ENCODE measurements around the gene AIG1. TPM values are rescaled to one million over a fixed set of nuclear protein-coding genes. Genes with fewer than 3 reads are reported as not detected.

The AIG1 gene
- total RNA-seq, 1 experiment from 2014 or later: 51.1 TPM

DNA sequence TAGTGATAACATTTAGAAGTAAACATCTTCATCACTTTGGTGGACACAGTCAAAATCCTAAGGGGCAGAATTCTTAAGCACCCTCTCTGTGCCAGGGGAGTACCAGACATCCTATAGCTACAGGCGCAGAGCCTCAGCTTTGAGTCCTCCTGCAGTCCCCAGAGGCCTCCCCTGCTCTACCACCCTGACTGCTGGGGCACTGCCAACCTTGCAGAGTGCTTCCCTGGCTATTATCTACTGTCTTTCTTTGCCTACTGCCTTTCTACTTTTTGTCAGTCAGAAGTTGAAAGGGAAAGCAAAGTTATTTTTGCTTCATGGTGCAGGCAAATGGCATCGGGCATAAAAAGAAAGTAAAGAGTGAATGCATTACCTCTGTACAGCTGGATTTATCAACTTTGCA lies 80.1 kb downstream of the AIG1 start:
- Histone ChIP-seq H3K27me3 (ENCODE audit: insufficient read depth, low read length) (no peaks in the 10 kb centered on the region), H3K79me2 (ENCODE audit: insufficient read depth, low read length) (no peaks in the 10 kb centered on the region), H3K4me2 (ENCODE audit: low read length) (no peak overlapping the region), H3K9me2 (ENCODE audit: insufficient read depth) (no peaks in the 10 kb centered on the region), H3K9ac (ENCODE audit: low read length) (no peak overlapping the region), H4K20me1 (ENCODE audit: insufficient read depth) (peaks cover 3% of the 10 kb centered on the region; the same call in 1 of the 2 replicates), H3K4me3 (replicated peaks in 1 of 2; ENCODE audit: low read depth in 1 of 2, low read length in 2 of 2) (no peak overlapping the region), H3K9me3 (ENCODE audit: control insufficient read depth in 1 of 2, insufficient read depth in 1 of 2, low read depth in 1 of 2, low read length in 2 of 2) (no peaks in the 10 kb centered on the region), H3K36me3 (ENCODE audit: control insufficient read depth in 1 of 2, insufficient read depth in 2 of 2, low read length in 2 of 2) (peaks cover 0 to 2% of the 10 kb centered on the region in 2 experiments; a peak in 1 of 4 replicates), H3K27ac (ENCODE audit: low read depth, low read length) (no peak overlapping the region), H2AFZ (ENCODE audit: low read depth, low read length, poor library complexity, severe bottlenecking) (no peak overlapping the region), H3K4me1 (ENCODE audit: control insufficient read depth in 1 of 2, insufficient read depth in 2 of 2, low read length in 2 of 2) (no peaks in the 10 kb centered on the region)
- ChIA-PET POLR2A (no interaction called here), CTCF (no interaction called here), RAD21 (ENCODE audit: low non-redundant PET in 1 of 2, low total read pairs in 2 of 2, uncharacterized antibody in 2 of 2, unreplicated experiment in 2 of 2) (no interaction called here)
- no peak for TF ChIP-seq JUND (IDR thresholded peaks at IDR 0.05)
- no peak for TF ChIP-seq RAD21 (IDR thresholded peaks at IDR 0.05; ENCODE audit: low read depth)
- TF ChIP-seq FOSL1 (IDR thresholded peaks at IDR 0.05; ENCODE audit: low read depth): no peak
- TF ChIP-seq ZFX (IDR thresholded peaks at IDR 0.05): no peak
- TF ChIP-seq YY1 (IDR thresholded peaks at IDR 0.05; ENCODE audit: extremely low read depth, insufficient replicate concordance, low read depth, low read length): no peak
- no peak for TF ChIP-seq CEBPB (IDR thresholded peaks at IDR 0.05; ENCODE audit: low read depth)
- TF ChIP-seq POLR2A (IDR thresholded peaks at IDR 0.05; ENCODE audit: borderline replicate concordance, extremely low read depth, insufficient read depth, insufficient read length): no peak
- TF ChIP-seq EGR1 (IDR thresholded peaks at IDR 0.05; ENCODE audit: low read depth): no peak
- intact Hi-C loops (cut with micrococcal nuclease): no loop called here
- DNase-seq (ENCODE audit: low read depth, low spot score) (no peak), ATAC-seq (no peak)
- BruUV-seq (replicated peaks): no TSS peak

DNA sequence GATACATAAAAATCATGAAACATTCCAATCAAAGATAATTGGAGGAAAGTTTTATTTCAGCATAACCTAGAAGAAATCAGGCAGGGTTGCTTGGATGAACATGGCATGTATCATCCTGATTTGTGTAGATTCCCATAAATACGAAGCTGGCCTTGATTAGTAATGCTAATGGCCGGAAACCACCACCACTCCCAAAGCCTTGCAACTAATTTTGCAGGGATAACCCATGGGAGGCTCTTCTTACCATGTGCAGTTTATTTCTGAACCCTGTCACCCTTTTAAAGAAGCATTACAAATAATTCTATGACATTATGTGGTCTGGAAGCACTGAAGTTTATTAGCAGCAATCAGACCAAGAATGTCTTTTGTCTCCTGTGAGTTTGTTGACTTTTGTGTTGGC lies 80.8 kb downstream of the AIG1 start:
- Histone ChIP-seq H3K36me3 (ENCODE audit: control insufficient read depth in 1 of 2, insufficient read depth in 2 of 2, low read length in 2 of 2) (peaks cover 0 to 2% of the 10 kb centered on the region in 2 experiments; a peak in 1 of 4 replicates), H3K9me2 (ENCODE audit: insufficient read depth) (no peaks in the 10 kb centered on the region), H3K27ac (ENCODE audit: low read depth, low read length) (no peak overlapping the region), H3K4me1 (ENCODE audit: control insufficient read depth in 1 of 2, insufficient read depth in 2 of 2, low read length in 2 of 2) (no peaks in the 10 kb centered on the region), H4K20me1 (ENCODE audit: insufficient read depth) (peaks cover 3% of the 10 kb centered on the region; the same call in 1 of the 2 replicates), H3K4me2 (ENCODE audit: low read length) (no peak overlapping the region), H3K79me2 (ENCODE audit: insufficient read depth, low read length) (no peaks in the 10 kb centered on the region), H3K4me3 (replicated peaks in 1 of 2; ENCODE audit: low read depth in 1 of 2, low read length in 2 of 2) (no peak overlapping the region), H3K9me3 (ENCODE audit: control insufficient read depth in 1 of 2, insufficient read depth in 1 of 2, low read depth in 1 of 2, low read length in 2 of 2) (no peaks in the 10 kb centered on the region), H3K9ac (ENCODE audit: low read length) (no peak overlapping the region), H3K27me3 (ENCODE audit: insufficient read depth, low read length) (no peaks in the 10 kb centered on the region), H2AFZ (ENCODE audit: low read depth, low read length, poor library complexity, severe bottlenecking) (no peak overlapping the region)
- ChIA-PET POLR2A (no interaction called here), RAD21 (ENCODE audit: low non-redundant PET in 1 of 2, low total read pairs in 2 of 2, uncharacterized antibody in 2 of 2, unreplicated experiment in 2 of 2) (no interaction called here), CTCF (no interaction called here)
- intact Hi-C loops (cut with micrococcal nuclease): no loop called here
- no TSS peak for BruUV-seq (replicated peaks)
- ATAC-seq (no peak), DNase-seq (ENCODE audit: low read depth, low spot score) (no peak)
- TF ChIP-seq POLR2A (IDR thresholded peaks at IDR 0.05; ENCODE audit: borderline replicate concordance, extremely low read depth, insufficient read depth, insufficient read length) (no peak), SIN3A (IDR thresholded peaks at IDR 0.05; ENCODE audit: low read depth) (no peak), ELF1 (IDR thresholded peaks at IDR 0.05; ENCODE audit: borderline replicate concordance, low read depth) (no peak), CTCF (IDR thresholded peaks at IDR 0.05 in 2 of 3, conservative IDR thresholded peaks at IDR 0.05 in 1 of 3; ENCODE audit: borderline replicate concordance in 1 of 3, insufficient read depth in 1 of 3, low read depth in 2 of 3, low read length in 2 of 3) (no peak), EGR1 (IDR thresholded peaks at IDR 0.05; ENCODE audit: low read depth) (no peak), CBX3 (IDR thresholded peaks at IDR 0.05; ENCODE audit: low read depth) (no peak), CEBPB (IDR thresholded peaks at IDR 0.05; ENCODE audit: low read depth) (no peak), EZH2 (IDR thresholded peaks at IDR 0.05) (no peak), YY1 (IDR thresholded peaks at IDR 0.05; ENCODE audit: extremely low read depth, insufficient replicate concordance, low read depth, low read length) (no peak), SP1 (IDR thresholded peaks at IDR 0.05; ENCODE audit: low read depth) (no peak)
- TF ChIP-seq, protein P1, sequence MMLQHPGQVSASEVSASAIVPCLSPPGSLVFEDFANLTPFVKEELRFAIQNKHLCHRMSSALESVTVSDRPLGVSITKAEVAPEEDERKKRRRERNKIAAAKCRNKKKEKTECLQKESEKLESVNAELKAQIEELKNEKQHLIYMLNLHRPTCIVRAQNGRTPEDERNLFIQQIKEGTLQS (IDR thresholded peaks at IDR 0.05): no peak
- TF ChIP-seq, protein P2, sequence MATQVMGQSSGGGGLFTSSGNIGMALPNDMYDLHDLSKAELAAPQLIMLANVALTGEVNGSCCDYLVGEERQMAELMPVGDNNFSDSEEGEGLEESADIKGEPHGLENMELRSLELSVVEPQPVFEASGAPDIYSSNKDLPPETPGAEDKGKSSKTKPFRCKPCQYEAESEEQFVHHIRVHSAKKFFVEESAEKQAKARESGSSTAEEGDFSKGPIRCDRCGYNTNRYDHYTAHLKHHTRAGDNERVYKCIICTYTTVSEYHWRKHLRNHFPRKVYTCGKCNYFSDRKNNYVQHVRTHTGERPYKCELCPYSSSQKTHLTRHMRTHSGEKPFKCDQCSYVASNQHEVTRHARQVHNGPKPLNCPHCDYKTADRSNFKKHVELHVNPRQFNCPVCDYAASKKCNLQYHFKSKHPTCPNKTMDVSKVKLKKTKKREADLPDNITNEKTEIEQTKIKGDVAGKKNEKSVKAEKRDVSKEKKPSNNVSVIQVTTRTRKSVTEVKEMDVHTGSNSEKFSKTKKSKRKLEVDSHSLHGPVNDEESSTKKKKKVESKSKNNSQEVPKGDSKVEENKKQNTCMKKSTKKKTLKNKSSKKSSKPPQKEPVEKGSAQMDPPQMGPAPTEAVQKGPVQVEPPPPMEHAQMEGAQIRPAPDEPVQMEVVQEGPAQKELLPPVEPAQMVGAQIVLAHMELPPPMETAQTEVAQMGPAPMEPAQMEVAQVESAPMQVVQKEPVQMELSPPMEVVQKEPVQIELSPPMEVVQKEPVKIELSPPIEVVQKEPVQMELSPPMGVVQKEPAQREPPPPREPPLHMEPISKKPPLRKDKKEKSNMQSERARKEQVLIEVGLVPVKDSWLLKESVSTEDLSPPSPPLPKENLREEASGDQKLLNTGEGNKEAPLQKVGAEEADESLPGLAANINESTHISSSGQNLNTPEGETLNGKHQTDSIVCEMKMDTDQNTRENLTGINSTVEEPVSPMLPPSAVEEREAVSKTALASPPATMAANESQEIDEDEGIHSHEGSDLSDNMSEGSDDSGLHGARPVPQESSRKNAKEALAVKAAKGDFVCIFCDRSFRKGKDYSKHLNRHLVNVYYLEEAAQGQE (IDR thresholded peaks at IDR 0.05; ENCODE audit: low read depth): no peak
- TF ChIP-seq, protein P3, sequence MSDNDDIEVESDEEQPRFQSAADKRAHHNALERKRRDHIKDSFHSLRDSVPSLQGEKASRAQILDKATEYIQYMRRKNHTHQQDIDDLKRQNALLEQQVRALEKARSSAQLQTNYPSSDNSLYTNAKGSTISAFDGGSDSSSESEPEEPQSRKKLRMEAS (IDR thresholded peaks at IDR 0.05): no peak
